SK-N-DZ (cell line): ENCODE results near the gene KIF15.

Experiments
- DNase-seq: peaks from one replicate; pipeline ENCODE4 v3.0.0-alpha.2; 2015; ENCODE audit warnings: low spot score

KIF15 gene

GRCh38 chr3:44880284-44880683 is 118.7 kb downstream of the KIF15 start:
- DNase-seq, result no peak

GRCh38 chr3:44883213-44883955 is 121.8 kb downstream of the KIF15 start:
- no peak for DNase-seq

- DNase-seq, result no peak
Observed at GRCh38 chr3:44883999-44884431, 122.4 kb downstream of the KIF15 start.

GRCh38 chr3:44885618-44886017 is 124.0 kb downstream of the KIF15 start:
- DNase-seq, result no peak

- no peak for DNase-seq
Observed at GRCh38 chr3:44886561-44886960, 125.0 kb downstream of the KIF15 start.

- DNase-seq, result no peak
Observed at GRCh38 chr3:44887101-44887500, 125.5 kb downstream of the KIF15 start.

- no peak for DNase-seq
Observed at GRCh38 chr3:44890258-44890657, 128.7 kb downstream of the KIF15 start.

GRCh38 chr3:44890852-44891251 is 129.3 kb downstream of the KIF15 start:
- no peak for DNase-seq

GRCh38 chr3:44892689-44893088 is 131.1 kb downstream of the KIF15 start:
- no peak for DNase-seq

GRCh38 chr3:44893097-44893496 is 131.5 kb downstream of the KIF15 start:
- no peak for DNase-seq

- no peak for DNase-seq
Observed at GRCh38 chr3:44894485-44894884, 132.9 kb downstream of the KIF15 start.

GRCh38 chr3:44896440-44896839 is 134.8 kb downstream of the KIF15 start:
- no peak for DNase-seq

- no peak for DNase-seq
Observed at GRCh38 chr3:44899683-44900367, 138.2 kb downstream of the KIF15 start.

- DNase-seq, result no peak
Observed at GRCh38 chr3:44902628-44903027, 141.0 kb downstream of the KIF15 start.
